ENCODE measurements around the gene FBXO34. TPM values are rescaled to one million over a fixed set of nuclear protein-coding genes. Genes with fewer than 3 reads are reported as not detected.
A peak's percentile ranks its signal among the peaks of the same experiment; 100 is the strongest.

FBXO34 gene
- total and polyA plus RNA-seq, 9 of the 15 experiments (the other 6 are each of a cell fraction or from before 2014, with no cell fraction given) = 6.3 to 24.9 (median 16.2) TPM

- TF ChIP-seq SRSF1 (IDR thresholded peaks at IDR 0.05; ENCODE audit: low read depth, low read length) (no peak), MTA2 (IDR thresholded peaks at IDR 0.05; ENCODE audit: low read depth) (peak; percentile 93), IRF1 (CRISPR knock-in tag; IDR thresholded peaks at IDR 0.05; ENCODE audit: borderline replicate concordance) (no peak), FOSL1 (tag; conservative IDR thresholded peaks at IDR 0.05) (no peak; the same call in 1 of the 2 replicates), SIRT6 (IDR thresholded peaks at IDR 0.05; ENCODE audit: low read depth, low read length) (no peak)
Observed at GRCh38 chr14:55383541-55384140, 112.4 kb downstream of the FBXO34 start (continued).

DNA sequence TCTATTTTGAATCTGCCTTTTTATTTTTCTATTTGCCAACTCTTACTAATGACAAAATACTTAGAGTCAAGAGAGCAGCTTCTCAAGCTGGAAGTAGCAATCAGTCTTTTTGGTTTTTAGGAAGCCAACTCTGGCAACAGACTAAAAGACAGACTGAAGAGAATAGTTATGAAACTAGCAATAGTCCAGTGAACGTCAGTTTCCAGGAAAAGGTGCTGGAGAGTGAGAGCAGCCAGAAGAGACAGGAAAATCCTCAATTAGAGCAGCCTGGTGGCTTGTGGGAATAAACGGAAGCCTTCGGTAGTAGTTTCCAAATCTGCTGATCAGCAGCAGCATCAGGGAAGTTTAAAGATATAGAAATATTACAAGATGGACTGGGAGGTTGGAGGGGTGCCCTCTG is 113.3 kb downstream of the FBXO34 start:
- Histone ChIP-seq H3K4me1 (replicated peaks in 1 of 2; ENCODE audit: control insufficient read depth in 2 of 2, insufficient read depth in 2 of 2, low read length in 2 of 2) (peaks cover 24 to 72% of the 10 kb centered on the region in 2 experiments), H3K79me2 (ENCODE audit: control insufficient read depth, insufficient read depth, low read length) (no peaks in the 10 kb centered on the region), H3K27ac (ENCODE audit: extremely low read depth, low read depth, low read length) (peak overlapping the region; percentile 81), H3K9me1 (ENCODE audit: control insufficient read depth, insufficient read depth, low read length) (no peaks in the 10 kb centered on the region), H3K9ac (ENCODE audit: insufficient read depth in 1 of 2, low read depth in 2 of 2, low read length in 2 of 2) (peak overlapping the region in 1 of 2 experiments; percentile 51; a peak in 2 of 4 replicates), H2AFZ (ENCODE audit: low read depth, low read length) (no peak overlapping the region), H3K4me3 (no peak overlapping the region), H3K36me3 (ENCODE audit: control insufficient read depth, insufficient read depth, low read length) (peaks cover 28% of the 10 kb centered on the region), H4K20me1 (replicated peaks; ENCODE audit: control insufficient read depth, insufficient read depth, low read length) (no peaks in the 10 kb centered on the region), H3K9me3 (replicated peaks; ENCODE audit: control insufficient read depth, insufficient read depth, low read depth, low read length) (no peaks in the 10 kb centered on the region), H3K27me3 (ENCODE audit: control insufficient read depth in 2 of 2, insufficient read depth in 2 of 2, low read length in 2 of 2) (no peaks in the 10 kb centered on the region), H3K4me2 (ENCODE audit: insufficient read depth, low read length) (peak overlapping the region; percentile 43)
- ATAC-seq (no peak), DNase-seq (ENCODE audit: extremely low read depth in 1 of 4, low spot score in 3 of 4) (no peak), FAIRE-seq (no peak)
- in situ Hi-C loops (cut with MboI) (no loop called here), intact Hi-C loops (cut with micrococcal nuclease) (no loop called here)
- 7% methylated on average over 3 of the region's 3 CpGs for WGBS (ENCODE audit: insufficient coverage, low coverage, missing lambda C conversion rate)
- ChIA-PET POLR2A (no interaction called here), CTCF (ENCODE audit: low intra/inter-chr PET ratio) (no interaction called here)
- no TSS peak for BruUV-seq (replicated peaks)
- TF ChIP-seq LEF1 (IDR thresholded peaks at IDR 0.05) (no peak), ESRRB (CRISPR knock-in tag; IDR thresholded peaks at IDR 0.05; ENCODE audit: borderline replicate concordance) (no peak), NEUROD1 (IDR thresholded peaks at IDR 0.05; ENCODE audit: borderline replicate concordance, low read depth, low read length, partially characterized antibody) (no peak)
- TF ChIP-seq, protein P1, sequence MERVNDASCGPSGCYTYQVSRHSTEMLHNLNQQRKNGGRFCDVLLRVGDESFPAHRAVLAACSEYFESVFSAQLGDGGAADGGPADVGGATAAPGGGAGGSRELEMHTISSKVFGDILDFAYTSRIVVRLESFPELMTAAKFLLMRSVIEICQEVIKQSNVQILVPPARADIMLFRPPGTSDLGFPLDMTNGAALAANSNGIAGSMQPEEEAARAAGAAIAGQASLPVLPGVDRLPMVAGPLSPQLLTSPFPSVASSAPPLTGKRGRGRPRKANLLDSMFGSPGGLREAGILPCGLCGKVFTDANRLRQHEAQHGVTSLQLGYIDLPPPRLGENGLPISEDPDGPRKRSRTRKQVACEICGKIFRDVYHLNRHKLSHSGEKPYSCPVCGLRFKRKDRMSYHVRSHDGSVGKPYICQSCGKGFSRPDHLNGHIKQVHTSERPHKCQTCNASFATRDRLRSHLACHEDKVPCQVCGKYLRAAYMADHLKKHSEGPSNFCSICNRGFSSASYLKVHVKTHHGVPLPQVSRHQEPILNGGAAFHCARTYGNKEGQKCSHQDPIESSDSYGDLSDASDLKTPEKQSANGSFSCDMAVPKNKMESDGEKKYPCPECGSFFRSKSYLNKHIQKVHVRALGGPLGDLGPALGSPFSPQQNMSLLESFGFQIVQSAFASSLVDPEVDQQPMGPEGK (CRISPR knock-in tag; IDR thresholded peaks at IDR 0.05; ENCODE audit: borderline replicate concordance) = no peak
- TF ChIP-seq, protein P2, sequence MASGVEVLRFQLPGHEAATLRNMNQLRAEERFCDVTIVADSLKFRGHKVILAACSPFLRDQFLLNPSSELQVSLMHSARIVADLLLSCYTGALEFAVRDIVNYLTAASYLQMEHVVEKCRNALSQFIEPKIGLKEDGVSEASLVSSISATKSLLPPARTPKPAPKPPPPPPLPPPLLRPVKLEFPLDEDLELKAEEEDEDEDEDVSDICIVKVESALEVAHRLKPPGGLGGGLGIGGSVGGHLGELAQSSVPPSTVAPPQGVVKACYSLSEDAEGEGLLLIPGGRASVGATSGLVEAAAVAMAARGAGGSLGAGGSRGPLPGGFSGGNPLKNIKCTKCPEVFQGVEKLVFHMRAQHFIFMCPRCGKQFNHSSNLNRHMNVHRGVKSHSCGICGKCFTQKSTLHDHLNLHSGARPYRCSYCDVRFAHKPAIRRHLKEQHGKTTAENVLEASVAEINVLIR (CRISPR knock-in tag; IDR thresholded peaks at IDR 0.05) = no peak
- TF ChIP-seq, protein P3, sequence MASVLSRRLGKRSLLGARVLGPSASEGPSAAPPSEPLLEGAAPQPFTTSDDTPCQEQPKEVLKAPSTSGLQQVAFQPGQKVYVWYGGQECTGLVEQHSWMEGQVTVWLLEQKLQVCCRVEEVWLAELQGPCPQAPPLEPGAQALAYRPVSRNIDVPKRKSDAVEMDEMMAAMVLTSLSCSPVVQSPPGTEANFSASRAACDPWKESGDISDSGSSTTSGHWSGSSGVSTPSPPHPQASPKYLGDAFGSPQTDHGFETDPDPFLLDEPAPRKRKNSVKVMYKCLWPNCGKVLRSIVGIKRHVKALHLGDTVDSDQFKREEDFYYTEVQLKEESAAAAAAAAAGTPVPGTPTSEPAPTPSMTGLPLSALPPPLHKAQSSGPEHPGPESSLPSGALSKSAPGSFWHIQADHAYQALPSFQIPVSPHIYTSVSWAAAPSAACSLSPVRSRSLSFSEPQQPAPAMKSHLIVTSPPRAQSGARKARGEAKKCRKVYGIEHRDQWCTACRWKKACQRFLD (CRISPR knock-in tag; IDR thresholded peaks at IDR 0.05) = 0 out of 2 replicates have a peak, but pooled peaks have one; percentile 10
